Sigmoid colon (tissue), 4 donors: Measurements from ENCODE around the gene CITED2.
"Not testable (repeated sequence)": the region's sequence is repeated elsewhere in the genome, so short reads cannot be mapped to it uniquely, and the experiment has no call there.

ENCODE experiments used
- CTCF ChIP-seq, 4 experiments: fragments of 450-650 bp in 3 of 4; fragments of 200-600 bp in 1 of 4; IDR thresholded peaks; one replicate each; pipeline ENCODE4 v1.5.1; 2016 to 2019; ENCODE audit warnings: antibody characterized with exemption in 4 of 4, mild to moderate bottlenecking in 3 of 4, moderate library complexity in 2 of 4
- EP300 ChIP-seq, 4 donors: sonication (generic); formaldehyde crosslinking; IDR thresholded peaks; one replicate each; pipeline ENCODE4 v1.6.1; 2017; ENCODE audit warnings: antibody characterized with exemption in 4 of 4
- POLR2A ChIP-seq, 2 donors: fragments of 450-650 bp; IDR thresholded peaks; one replicate each; pipeline ENCODE4 v1.6.1; 2016; ENCODE audit warnings: antibody characterized with exemption in 2 of 2, mild to moderate bottlenecking in 2 of 2, moderate library complexity in 2 of 2
- POLR2AphosphoS5 ChIP-seq, 4 donors: sonication (generic); formaldehyde crosslinking; IDR thresholded peaks; one replicate each; pipeline ENCODE4 v1.6.1; 2017; ENCODE audit warnings: antibody characterized with exemption in 4 of 4

DNA sequence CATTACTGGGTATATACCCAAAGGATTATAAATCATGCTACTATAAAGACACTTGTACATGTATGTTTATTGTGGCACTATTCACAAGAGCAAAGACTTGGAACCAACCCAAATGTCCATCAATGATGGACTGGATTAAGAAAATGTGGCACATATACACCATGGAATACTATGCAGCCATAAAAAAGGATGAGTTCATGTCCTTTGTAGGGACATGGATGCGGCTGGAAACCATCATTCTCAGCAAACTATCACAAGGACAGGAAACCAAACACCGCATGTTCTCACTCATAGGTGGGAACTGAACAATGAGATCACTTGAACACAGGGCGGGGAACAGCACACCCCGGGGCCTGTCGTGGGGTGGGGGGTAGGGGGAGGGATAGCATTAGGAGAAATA lies 10.7 kb downstream of the CITED2 start:
- not testable (repeated sequence) for TF ChIP-seq POLR2A, CTCF, EP300, POLR2AphosphoS5 (IDR thresholded peaks at IDR 0.05)
